Esophagus (tissue), 2 donors: Measurements from ENCODE around the gene MRAP2. TPM values are rescaled to one million over a fixed set of nuclear protein-coding genes. Genes with fewer than 3 reads are reported as not detected.
"Not testable (repeated sequence)": the region's sequence is repeated elsewhere in the genome, so short reads cannot be mapped to it uniquely, and the experiment has no call there.

Experiments used
- H3K27ac ChIP-seq, 2 donors: one replicate each; pipeline ENCODE4 v1.5.1; 2013; ENCODE audit warnings: low read depth in 2 of 2, mild to moderate bottlenecking in 2 of 2, inconsistent platforms in 1 of 2, low read length in 1 of 2, moderate library complexity in 1 of 2
- H3K27me3 ChIP-seq, 2 donors: one replicate each; pipeline ENCODE4 v1.6.1; 2013; ENCODE audit warnings: low read length in 2 of 2, control low read depth in 1 of 2, mild to moderate bottlenecking in 1 of 2; ENCODE audit not compliant: insufficient read depth in 2 of 2, control insufficient read depth in 1 of 2
- H3K36me3 ChIP-seq, 2 donors: one replicate each; pipeline ENCODE4 v1.6.1; 2013; ENCODE audit warnings: low read length in 1 of 2; ENCODE audit not compliant: control insufficient read depth in 2 of 2, insufficient read depth in 2 of 2
- H3K4me1 ChIP-seq, 2 donors: one replicate each; pipeline ENCODE4 v1.6.1; 2013; ENCODE audit warnings: low read length in 1 of 2; ENCODE audit not compliant: control insufficient read depth in 2 of 2, insufficient read depth in 2 of 2
- H3K4me3 ChIP-seq, 2 donors: one replicate each; pipeline ENCODE4 v1.5.1; 2013; ENCODE audit warnings: low read length in 2 of 2, mild to moderate bottlenecking in 2 of 2, low read depth in 1 of 2, moderate library complexity in 1 of 2
- H3K9me3 ChIP-seq, 2 donors: one replicate each; pipeline ENCODE4 v1.6.1; 2013; ENCODE audit warnings: mild to moderate bottlenecking in 2 of 2, low read depth in 1 of 2, low read length in 1 of 2, moderate library complexity in 1 of 2; ENCODE audit not compliant: control insufficient read depth in 2 of 2, insufficient read depth in 1 of 2
- WGBS, 2 donors: extraction: QIAGEN DNeasy Blood & Tissue Kit; methylation state at CpG; one replicate each; pipeline ENCODE4 v1.1.7; 2013; 5-methylcytosine and 5-hydroxymethylcytosine counted together
- polyA plus RNA-seq, 2 donors: library from polyadenylated mRNA; stranded (reverse); fragments of 200-250 nt; gene quantifications; one replicate each; pipeline ENCODE4 v1.2.3, GENCODE V29; 2013
- donor health status: healthy with polysubstance abuse.
- donor health status: Bipolar disorder and iron deficiency.

The MRAP2 gene
- polyA plus RNA-seq, 2 donors = 0.47 to 0.79 TPM

- Histone ChIP-seq H3K4me1 (no peaks in the 10 kb centered on the region), H3K27me3 (no peaks in the 10 kb centered on the region), H3K36me3 (no peaks in the 10 kb centered on the region), H3K9me3 (no peaks in the 10 kb centered on the region), H3K4me3 (no peak overlapping the region), H3K27ac (no peak overlapping the region)
Measured at GRCh38 chr6:84107495-84107894, 73.9 kb downstream of the MRAP2 start.

GRCh38 chr6:84111351-84111750, 77.8 kb downstream of the MRAP2 start:
- H3K9me3 ChIP-seq, H3K27me3 ChIP-seq, H3K4me3 ChIP-seq, H3K36me3 ChIP-seq, H3K4me1 ChIP-seq, H3K27ac ChIP-seq: not testable (repeated sequence)
- WGBS, 2 donors = 61 to 68% methylated on average over 1 of the region's 1 CpG

GRCh38 chr6:84114933-84115594, 81.5 kb downstream of the MRAP2 start:
- not testable (repeated sequence) for H3K4me1 ChIP-seq, H3K4me3 ChIP-seq, H3K27ac ChIP-seq, H3K9me3 ChIP-seq, H3K27me3 ChIP-seq, H3K36me3 ChIP-seq
- 74 to 75% methylated on average over 8 of the region's 8 CpGs for WGBS, 2 donors

GRCh38 chr6:84118191-84118590, 84.6 kb downstream of the MRAP2 start:
- Histone ChIP-seq H3K27me3 (no peaks in the 10 kb centered on the region), H3K4me3 (no peak overlapping the region), H3K4me1 (no peaks in the 10 kb centered on the region)

GRCh38 chr6:84119277-84119676, 85.7 kb downstream of the MRAP2 start:
- Histone ChIP-seq H3K27ac (no peak overlapping the region), H3K36me3 (no peaks in the 10 kb centered on the region), H3K4me3 (no peak overlapping the region), H3K27me3 (no peaks in the 10 kb centered on the region), H3K9me3 (no peaks in the 10 kb centered on the region), H3K4me1 (no peaks in the 10 kb centered on the region)

More at GRCh38 chr6:84118191-84118590, 84.6 kb downstream of the MRAP2 start:
- Histone ChIP-seq H3K9me3 (no peaks in the 10 kb centered on the region), H3K36me3 (no peaks in the 10 kb centered on the region), H3K27ac (no peak overlapping the region)
- WGBS, 2 donors = 61 to 76% methylated on average over 5 of the region's 5 CpGs

- H3K27ac ChIP-seq = no peak overlapping the region
- H3K4me3 ChIP-seq = no peak overlapping the region
- no peaks in the 10 kb centered on the region for H3K27me3 ChIP-seq
- H3K4me1 ChIP-seq = no peaks in the 10 kb centered on the region
- H3K9me3 ChIP-seq = no peaks in the 10 kb centered on the region
- no peaks in the 10 kb centered on the region for H3K36me3 ChIP-seq
- WGBS, 2 donors = 92 to 98% methylated on average over 2 of the region's 2 CpGs
Measured at GRCh38 chr6:84123186-84123585, 89.6 kb downstream of the MRAP2 start.

- H3K27me3 ChIP-seq = not testable (repeated sequence)
- WGBS, 2 donors = 76 to 91% methylated on average over 1 of the region's 1 CpG
Measured at GRCh38 chr6:84129588-84129987, 96.0 kb downstream of the MRAP2 start.

GRCh38 chr6:84133385-84133784, 99.8 kb downstream of the MRAP2 start:
- WGBS, 2 donors = 92 to 96% methylated on average over 9 of the region's 9 CpGs
- not testable (repeated sequence) for H3K27me3 ChIP-seq, H3K4me1 ChIP-seq, H3K9me3 ChIP-seq, H3K27ac ChIP-seq, H3K36me3 ChIP-seq, H3K4me3 ChIP-seq

More at GRCh38 chr6:84129588-84129987, 96.0 kb downstream of the MRAP2 start:
- H3K4me1 ChIP-seq, H3K4me3 ChIP-seq, H3K36me3 ChIP-seq, H3K27ac ChIP-seq, H3K9me3 ChIP-seq: not testable (repeated sequence)

- peaks cover 0 to 4% of the 10 kb centered on the region in 2 donors for H3K36me3 ChIP-seq
- no peak overlapping the region for H3K4me3 ChIP-seq
- H3K9me3 ChIP-seq = peaks cover 0 to 4% of the 10 kb centered on the region in 2 donors
- H3K27ac ChIP-seq = no peak overlapping the region
- 87 to 88% methylated on average over 5 of the region's 5 CpGs for WGBS, 2 donors
- H3K4me1 ChIP-seq = peaks cover 0 to 3% of the 10 kb centered on the region in 2 donors
- H3K27me3 ChIP-seq = no peaks in the 10 kb centered on the region
Measured at GRCh38 chr6:84135291-84135690, 101.7 kb downstream of the MRAP2 start.

- no peaks in the 10 kb centered on the region for H3K27me3 ChIP-seq
Measured at GRCh38 chr6:84136364-84137050, 102.9 kb downstream of the MRAP2 start.

More at GRCh38 chr6:84136364-84137050, 102.9 kb downstream of the MRAP2 start:
- H3K9me3 ChIP-seq = peaks cover 0 to 4% of the 10 kb centered on the region in 2 donors
- peaks cover 0 to 4% of the 10 kb centered on the region in 2 donors for H3K36me3 ChIP-seq
- H3K27ac ChIP-seq = no peak overlapping the region
- peaks cover 0 to 3% of the 10 kb centered on the region in 2 donors for H3K4me1 ChIP-seq
- 93% methylated on average over 4 of the region's 4 CpGs for WGBS, 2 donors
- H3K4me3 ChIP-seq = no peak overlapping the region
